ENCODE results near the gene LMO7.

- TF ChIP-seq, protein P1, sequence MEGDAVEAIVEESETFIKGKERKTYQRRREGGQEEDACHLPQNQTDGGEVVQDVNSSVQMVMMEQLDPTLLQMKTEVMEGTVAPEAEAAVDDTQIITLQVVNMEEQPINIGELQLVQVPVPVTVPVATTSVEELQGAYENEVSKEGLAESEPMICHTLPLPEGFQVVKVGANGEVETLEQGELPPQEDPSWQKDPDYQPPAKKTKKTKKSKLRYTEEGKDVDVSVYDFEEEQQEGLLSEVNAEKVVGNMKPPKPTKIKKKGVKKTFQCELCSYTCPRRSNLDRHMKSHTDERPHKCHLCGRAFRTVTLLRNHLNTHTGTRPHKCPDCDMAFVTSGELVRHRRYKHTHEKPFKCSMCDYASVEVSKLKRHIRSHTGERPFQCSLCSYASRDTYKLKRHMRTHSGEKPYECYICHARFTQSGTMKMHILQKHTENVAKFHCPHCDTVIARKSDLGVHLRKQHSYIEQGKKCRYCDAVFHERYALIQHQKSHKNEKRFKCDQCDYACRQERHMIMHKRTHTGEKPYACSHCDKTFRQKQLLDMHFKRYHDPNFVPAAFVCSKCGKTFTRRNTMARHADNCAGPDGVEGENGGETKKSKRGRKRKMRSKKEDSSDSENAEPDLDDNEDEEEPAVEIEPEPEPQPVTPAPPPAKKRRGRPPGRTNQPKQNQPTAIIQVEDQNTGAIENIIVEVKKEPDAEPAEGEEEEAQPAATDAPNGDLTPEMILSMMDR (IDR thresholded peaks at IDR 0.05), result no peak
- TF ChIP-seq, protein P2, sequence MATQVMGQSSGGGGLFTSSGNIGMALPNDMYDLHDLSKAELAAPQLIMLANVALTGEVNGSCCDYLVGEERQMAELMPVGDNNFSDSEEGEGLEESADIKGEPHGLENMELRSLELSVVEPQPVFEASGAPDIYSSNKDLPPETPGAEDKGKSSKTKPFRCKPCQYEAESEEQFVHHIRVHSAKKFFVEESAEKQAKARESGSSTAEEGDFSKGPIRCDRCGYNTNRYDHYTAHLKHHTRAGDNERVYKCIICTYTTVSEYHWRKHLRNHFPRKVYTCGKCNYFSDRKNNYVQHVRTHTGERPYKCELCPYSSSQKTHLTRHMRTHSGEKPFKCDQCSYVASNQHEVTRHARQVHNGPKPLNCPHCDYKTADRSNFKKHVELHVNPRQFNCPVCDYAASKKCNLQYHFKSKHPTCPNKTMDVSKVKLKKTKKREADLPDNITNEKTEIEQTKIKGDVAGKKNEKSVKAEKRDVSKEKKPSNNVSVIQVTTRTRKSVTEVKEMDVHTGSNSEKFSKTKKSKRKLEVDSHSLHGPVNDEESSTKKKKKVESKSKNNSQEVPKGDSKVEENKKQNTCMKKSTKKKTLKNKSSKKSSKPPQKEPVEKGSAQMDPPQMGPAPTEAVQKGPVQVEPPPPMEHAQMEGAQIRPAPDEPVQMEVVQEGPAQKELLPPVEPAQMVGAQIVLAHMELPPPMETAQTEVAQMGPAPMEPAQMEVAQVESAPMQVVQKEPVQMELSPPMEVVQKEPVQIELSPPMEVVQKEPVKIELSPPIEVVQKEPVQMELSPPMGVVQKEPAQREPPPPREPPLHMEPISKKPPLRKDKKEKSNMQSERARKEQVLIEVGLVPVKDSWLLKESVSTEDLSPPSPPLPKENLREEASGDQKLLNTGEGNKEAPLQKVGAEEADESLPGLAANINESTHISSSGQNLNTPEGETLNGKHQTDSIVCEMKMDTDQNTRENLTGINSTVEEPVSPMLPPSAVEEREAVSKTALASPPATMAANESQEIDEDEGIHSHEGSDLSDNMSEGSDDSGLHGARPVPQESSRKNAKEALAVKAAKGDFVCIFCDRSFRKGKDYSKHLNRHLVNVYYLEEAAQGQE (IDR thresholded peaks at IDR 0.05; ENCODE audit: insufficient read depth in 1 of 2, low read depth in 2 of 2, low read length in 1 of 2), result no peak
- no peak for TF ChIP-seq SIN3A (IDR thresholded peaks at IDR 0.05; ENCODE audit: borderline replicate concordance, insufficient read depth, low read depth, low read length)
Measured at GRCh38 chr13:75724752-75725517, 88.8 kb downstream of the LMO7 start.

Data from Panc1 (cell line).